Liver (tissue), 9 donors: Measurements from ENCODE around the gene STK11IP. TPM values are rescaled to one million over a fixed set of nuclear protein-coding genes. Genes with fewer than 3 reads are reported as not detected.

ENCODE experiments used
- DNase-seq: peaks from one replicate; pipeline ENCODE4 v3.0.0-alpha.2; 2017; ENCODE audit warnings: low spot score
- H3K27ac ChIP-seq, 2 donors: one replicate each; pipeline ENCODE4 v1.7.0; 2013; ENCODE audit warnings: inconsistent platforms in 2 of 2, low read length in 2 of 2, control low read depth in 1 of 2, low read depth in 1 of 2, mild to moderate bottlenecking in 1 of 2
- H3K27me3 ChIP-seq, 4 donors: one replicate each; pipeline versions ENCODE4 v1.6.1 to v1.7.0; 2013; ENCODE audit warnings: low read length in 3 of 4, inconsistent platforms in 1 of 4, mild to moderate bottlenecking in 1 of 4, moderate library complexity in 1 of 4; ENCODE audit not compliant: control insufficient read depth in 4 of 4, insufficient read depth in 4 of 4
- H3K36me3 ChIP-seq, 4 donors: one replicate each; pipeline versions ENCODE4 v1.6.1 to v1.7.0; 2013; ENCODE audit warnings: low read length in 3 of 4, mild to moderate bottlenecking in 3 of 4, low read depth in 1 of 4, moderate library complexity in 1 of 4; ENCODE audit not compliant: control insufficient read depth in 4 of 4, insufficient read depth in 3 of 4
- H3K4me1 ChIP-seq, 4 donors: one replicate each; pipeline versions ENCODE4 v1.6.1 to v1.7.0; 2013; ENCODE audit warnings: low read length in 3 of 4, mild to moderate bottlenecking in 3 of 4, moderate library complexity in 1 of 4; ENCODE audit not compliant: control insufficient read depth in 4 of 4, insufficient read depth in 4 of 4
- H3K4me3 ChIP-seq, 3 donors: one replicate each; pipeline versions ENCODE4 v1.6.1 to v1.7.0; 2013; ENCODE audit warnings: low read length in 3 of 3, control low read depth in 1 of 3, low read depth in 1 of 3, mild to moderate bottlenecking in 1 of 3
- H3K9ac ChIP-seq, 2 donors: one replicate each; pipeline ENCODE4 v1.7.0; 2013; ENCODE audit warnings: low read length in 2 of 2, mild to moderate bottlenecking in 2 of 2, moderate library complexity in 2 of 2, control low read depth in 1 of 2, low read depth in 1 of 2
- H3K9me3 ChIP-seq, 4 donors: one replicate each; pipeline versions ENCODE4 v1.6.1 to v1.7.0; 2013; ENCODE audit warnings: low read length in 3 of 4; ENCODE audit not compliant: control insufficient read depth in 4 of 4
- EGR1 ChIP-seq, 2 donors: IDR thresholded peaks; 2 replicates each; pipeline ENCODE4 v1.6.1; 2016 to 2018; ENCODE audit warnings: antibody characterized with exemption in 2 of 2, low read depth in 2 of 2
- FOXA1 ChIP-seq: IDR thresholded peaks from 2 replicates; pipeline ENCODE4 v1.6.1; 2016; ENCODE audit warnings: antibody characterized with exemption
- FOXA2 ChIP-seq: IDR thresholded peaks from 2 replicates; pipeline ENCODE4 v1.6.1; 2016; ENCODE audit warnings: antibody characterized with exemption
- HNF4A ChIP-seq, 2 donors: conservative IDR thresholded peaks; 2 replicates each; pipeline ENCODE4 v1.6.1; 2016; ENCODE audit warnings: antibody characterized with exemption in 2 of 2, mild to moderate bottlenecking in 2 of 2
- HNF4G ChIP-seq: IDR thresholded peaks from 2 replicates; pipeline ENCODE4 v1.6.1; 2016; ENCODE audit warnings: antibody characterized with exemption
- JUND ChIP-seq, 2 donors: IDR thresholded peaks; 2 replicates each; pipeline ENCODE4 v1.6.1; 2016; ENCODE audit warnings: antibody characterized with exemption in 2 of 2
- NR2F2 ChIP-seq: IDR thresholded peaks from 2 replicates; pipeline ENCODE4 v1.6.1; 2016; ENCODE audit warnings: antibody characterized with exemption
- RAD21 ChIP-seq, 2 donors: IDR thresholded peaks; 2 replicates each; pipeline ENCODE4 v1.6.1; 2016; ENCODE audit warnings: antibody characterized with exemption in 2 of 2, mild to moderate bottlenecking in 2 of 2
- RXRA ChIP-seq, 2 donors: IDR thresholded peaks; 2 replicates each; pipeline ENCODE4 v1.6.1; 2017 to 2018; ENCODE audit warnings: antibody characterized with exemption in 2 of 2, mild to moderate bottlenecking in 1 of 2
- TAF1 ChIP-seq: conservative IDR thresholded peaks from 2 replicates; pipeline ENCODE4 v1.6.1; 2016; ENCODE audit warnings: antibody characterized with exemption, mild to moderate bottlenecking
- YY1 ChIP-seq: IDR thresholded peaks from 2 replicates; pipeline ENCODE4 v1.6.1; 2016; ENCODE audit warnings: antibody characterized with exemption, mild to moderate bottlenecking
- WGBS: extraction: QIAGEN DNeasy Blood & Tissue Kit; methylation state at CpG from one replicate; pipeline ENCODE4 v1.1.7; 2013; 5-methylcytosine and 5-hydroxymethylcytosine counted together
- polyA plus RNA-seq, 2 donors: library from polyadenylated mRNA; stranded (reverse) in 1 of 2; unstranded in 1 of 2; fragments of 200-250 nt in 1 of 2; fragments of >200 nt in 1 of 2; fragmentation: Nextera tagmentation in 1 of 2; extraction: Ambion mirVana in 1 of 2; gene quantifications; one replicate each; pipeline versions ENCODE4 v1.2.1 to v1.2.3, GENCODE V29; 2013 to 2015
- total RNA-seq, 2 donors: library from RNA; depleted of rRNA; stranded (reverse); fragments of >200 nt; gene quantifications; one replicate each; pipeline ENCODE4 v1.2.3, GENCODE V29; 2014
- TF ChIP-seq, protein P1 (sequence below): IDR thresholded peaks from 2 replicates; pipeline ENCODE4 v1.6.1; 2016; ENCODE audit warnings: antibody characterized with exemption
- TF ChIP-seq, protein P2 (sequence below): IDR thresholded peaks from 2 replicates; pipeline ENCODE4 v1.6.1; 2016; ENCODE audit warnings: antibody characterized with exemption
- TF ChIP-seq, protein P3 (sequence below): fragments of 150-350 bp; IDR thresholded peaks from 2 replicates; pipeline ENCODE4 v1.5.1; 2017; ENCODE audit warnings: improper control_type of control experiment, low read depth, low read length; ENCODE audit not compliant: missing input control
- TF ChIP-seq, protein P4 (sequence below): IDR thresholded peaks from 2 replicates; pipeline ENCODE4 v1.6.1; 2016; ENCODE audit warnings: antibody characterized with exemption
- TF ChIP-seq, protein P5 (sequence below): IDR thresholded peaks from 2 replicates; pipeline ENCODE4 v1.6.1; 2016; ENCODE audit warnings: antibody characterized with exemption, mild to moderate bottlenecking
- donor health status: healthy.
- donor health status: healthy.
- donor health status: healthy.
- donor health status: healthy.
- donor health status: healthy.

STK11IP gene
- total and polyA plus RNA-seq, 4 donors: 2.9 to 8.4 (median 6.4) TPM

DNA sequence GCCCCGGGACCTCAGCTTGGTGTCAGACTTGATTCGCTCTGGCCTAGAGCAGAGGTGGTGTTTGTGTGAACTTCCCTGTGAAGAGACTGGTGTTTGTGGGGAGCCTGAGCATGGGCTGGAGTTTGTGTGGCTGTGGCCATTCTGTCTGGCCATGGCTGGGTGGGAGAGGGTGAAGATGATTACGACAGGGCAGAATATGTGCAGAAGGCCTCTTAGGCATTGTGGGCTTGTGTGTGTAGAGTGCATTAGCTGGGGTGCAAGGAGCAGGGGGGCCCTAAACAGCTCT lies 36.8 kb upstream of the STK11IP start:
- 91% methylated on average over 3 of the region's 3 CpGs for WGBS
- Histone ChIP-seq H3K27me3 (no peaks in the 10 kb centered on the region), H3K9ac (no peak overlapping the region), H3K36me3 (peaks cover 0 to 6% (median 0%) of the 10 kb centered on the region in 4 donors), H3K4me1 (no peaks in the 10 kb centered on the region), H3K27ac (no peak overlapping the region), H3K4me3 (no peak overlapping the region), H3K9me3 (no peaks in the 10 kb centered on the region)
- DNase-seq: no peak
- TF ChIP-seq, protein P1, sequence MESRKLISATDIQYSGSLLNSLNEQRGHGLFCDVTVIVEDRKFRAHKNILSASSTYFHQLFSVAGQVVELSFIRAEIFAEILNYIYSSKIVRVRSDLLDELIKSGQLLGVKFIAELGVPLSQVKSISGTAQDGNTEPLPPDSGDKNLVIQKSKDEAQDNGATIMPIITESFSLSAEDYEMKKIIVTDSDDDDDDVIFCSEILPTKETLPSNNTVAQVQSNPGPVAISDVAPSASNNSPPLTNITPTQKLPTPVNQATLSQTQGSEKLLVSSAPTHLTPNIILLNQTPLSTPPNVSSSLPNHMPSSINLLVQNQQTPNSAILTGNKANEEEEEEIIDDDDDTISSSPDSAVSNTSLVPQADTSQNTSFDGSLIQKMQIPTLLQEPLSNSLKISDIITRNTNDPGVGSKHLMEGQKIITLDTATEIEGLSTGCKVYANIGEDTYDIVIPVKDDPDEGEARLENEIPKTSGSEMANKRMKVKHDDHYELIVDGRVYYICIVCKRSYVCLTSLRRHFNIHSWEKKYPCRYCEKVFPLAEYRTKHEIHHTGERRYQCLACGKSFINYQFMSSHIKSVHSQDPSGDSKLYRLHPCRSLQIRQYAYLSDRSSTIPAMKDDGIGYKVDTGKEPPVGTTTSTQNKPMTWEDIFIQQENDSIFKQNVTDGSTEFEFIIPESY: no peak
- TF ChIP-seq FOXA1 (no peak), TAF1 (no peak), YY1 (no peak), HNF4G (no peak), NR2F2 (no peak), RAD21 (IDR thresholded peaks at IDR 0.05) (no peak)

DNA sequence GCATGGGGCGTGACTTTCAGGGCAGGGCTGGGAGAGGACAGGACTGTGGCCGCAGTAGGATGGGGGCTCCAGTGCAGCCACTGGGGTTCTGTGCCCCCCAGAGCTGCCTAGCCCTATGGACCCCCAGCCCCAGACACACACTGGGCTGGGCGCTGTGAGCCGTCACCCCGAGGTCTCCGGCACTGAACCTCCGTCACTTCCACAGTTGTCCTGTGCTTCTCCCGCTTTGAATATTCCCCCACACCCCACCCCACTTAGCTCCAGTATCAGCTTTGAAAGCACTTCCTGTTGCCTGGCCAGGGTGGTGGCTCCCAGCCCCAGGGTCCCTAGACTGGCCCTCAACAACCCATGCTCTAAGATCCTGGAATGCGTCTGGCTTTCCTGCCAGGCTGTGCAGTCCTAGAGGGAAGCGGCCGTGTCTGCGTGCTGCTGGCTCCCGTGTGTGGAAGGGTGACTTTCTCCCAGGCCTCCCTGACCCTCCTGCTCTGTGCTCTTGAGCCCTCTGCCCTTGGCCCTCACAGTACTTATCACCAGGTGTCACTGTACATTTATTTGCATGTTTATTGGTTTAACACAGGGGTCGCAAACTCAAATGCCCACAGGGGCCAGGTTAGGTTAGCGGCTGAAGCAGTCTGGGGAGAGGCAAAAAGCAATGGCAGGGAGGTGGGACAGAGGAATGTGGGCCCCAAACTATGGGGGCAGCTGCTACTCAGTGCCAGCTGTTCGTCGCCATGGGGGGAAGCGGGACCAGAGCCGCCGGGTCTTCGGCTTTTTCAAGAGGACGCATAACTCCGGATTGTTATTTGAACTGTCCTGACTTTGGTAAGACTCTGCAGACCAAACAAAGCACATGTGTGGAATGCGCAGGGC lies 36.2 kb upstream of the STK11IP start:
- Histone ChIP-seq H3K27me3 (no peaks in the 10 kb centered on the region), H3K4me3 (no peak overlapping the region), H3K36me3 (peaks cover 0 to 6% (median 0%) of the 10 kb centered on the region in 4 donors), H3K9me3 (no peaks in the 10 kb centered on the region), H3K9ac (no peak overlapping the region), H3K4me1 (no peaks in the 10 kb centered on the region), H3K27ac (no peak overlapping the region)
- TF ChIP-seq TAF1: no peak
- no peak for TF ChIP-seq RXRA (IDR thresholded peaks at IDR 0.05)
- TF ChIP-seq FOXA1: no peak
- TF ChIP-seq YY1: no peak
- TF ChIP-seq FOXA2: no peak
- no peak for TF ChIP-seq JUND (IDR thresholded peaks at IDR 0.05)
- TF ChIP-seq, protein P2, sequence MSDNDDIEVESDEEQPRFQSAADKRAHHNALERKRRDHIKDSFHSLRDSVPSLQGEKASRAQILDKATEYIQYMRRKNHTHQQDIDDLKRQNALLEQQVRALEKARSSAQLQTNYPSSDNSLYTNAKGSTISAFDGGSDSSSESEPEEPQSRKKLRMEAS: no peak
- WGBS: 86% methylated on average over 24 of the region's 24 CpGs
- DNase-seq: no peak

DNA sequence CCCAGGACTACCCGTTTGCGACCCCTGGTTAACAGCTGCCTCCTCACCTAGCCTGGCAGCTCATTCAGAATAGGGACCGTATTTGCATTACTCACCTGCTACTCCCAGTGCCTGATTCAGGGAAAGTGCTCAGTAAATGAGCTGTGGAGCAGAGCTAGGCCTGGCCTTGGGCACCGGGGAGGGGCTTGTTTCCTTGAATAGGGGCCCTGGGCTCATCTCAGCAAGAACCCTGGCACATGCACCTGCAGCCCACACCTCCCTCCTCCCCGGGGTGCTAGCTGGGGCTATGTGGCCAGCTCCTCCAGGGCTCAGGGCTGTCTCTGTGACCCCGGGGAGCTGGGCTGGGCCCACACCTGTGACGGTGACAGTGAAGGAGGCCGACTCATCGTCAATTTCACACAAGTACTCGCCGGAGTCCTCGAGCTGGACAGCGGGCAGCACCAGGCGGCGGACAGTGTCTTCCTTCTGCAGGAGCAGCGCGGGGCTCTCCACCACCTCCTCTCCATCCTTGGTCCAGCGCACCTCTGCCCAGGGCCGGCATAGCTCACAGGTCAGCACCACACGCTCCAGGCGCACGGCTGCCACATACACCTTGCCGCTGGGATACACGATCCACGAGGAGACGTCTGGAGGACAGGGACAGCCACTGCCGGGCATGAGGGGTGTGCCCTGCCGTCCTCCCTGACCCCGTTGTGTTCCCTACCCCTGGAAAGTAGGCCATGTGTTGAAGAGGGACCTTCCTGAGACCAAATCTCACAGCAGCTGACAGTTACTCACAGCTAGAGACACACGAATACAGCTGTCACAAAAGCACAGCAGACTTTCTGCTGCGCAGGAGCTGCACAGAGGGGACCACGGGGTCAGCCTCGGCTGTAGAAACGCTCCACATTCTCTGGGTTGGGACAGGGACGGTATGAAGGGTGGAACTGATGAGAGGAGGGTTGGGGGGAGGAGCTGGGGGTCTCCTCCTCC lies 35.3 kb upstream of the STK11IP start:
- WGBS: 89% methylated on average over 35 of the region's 35 CpGs
- no peak for DNase-seq
- no peaks in the 10 kb centered on the region for H3K27me3 ChIP-seq
- H3K4me1 ChIP-seq: no peaks in the 10 kb centered on the region
- no peak for TF ChIP-seq TAF1
- TF ChIP-seq HNF4A (conservative IDR thresholded peaks at IDR 0.05): no peak
- TF ChIP-seq, protein P3, sequence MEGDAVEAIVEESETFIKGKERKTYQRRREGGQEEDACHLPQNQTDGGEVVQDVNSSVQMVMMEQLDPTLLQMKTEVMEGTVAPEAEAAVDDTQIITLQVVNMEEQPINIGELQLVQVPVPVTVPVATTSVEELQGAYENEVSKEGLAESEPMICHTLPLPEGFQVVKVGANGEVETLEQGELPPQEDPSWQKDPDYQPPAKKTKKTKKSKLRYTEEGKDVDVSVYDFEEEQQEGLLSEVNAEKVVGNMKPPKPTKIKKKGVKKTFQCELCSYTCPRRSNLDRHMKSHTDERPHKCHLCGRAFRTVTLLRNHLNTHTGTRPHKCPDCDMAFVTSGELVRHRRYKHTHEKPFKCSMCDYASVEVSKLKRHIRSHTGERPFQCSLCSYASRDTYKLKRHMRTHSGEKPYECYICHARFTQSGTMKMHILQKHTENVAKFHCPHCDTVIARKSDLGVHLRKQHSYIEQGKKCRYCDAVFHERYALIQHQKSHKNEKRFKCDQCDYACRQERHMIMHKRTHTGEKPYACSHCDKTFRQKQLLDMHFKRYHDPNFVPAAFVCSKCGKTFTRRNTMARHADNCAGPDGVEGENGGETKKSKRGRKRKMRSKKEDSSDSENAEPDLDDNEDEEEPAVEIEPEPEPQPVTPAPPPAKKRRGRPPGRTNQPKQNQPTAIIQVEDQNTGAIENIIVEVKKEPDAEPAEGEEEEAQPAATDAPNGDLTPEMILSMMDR: no peak
- TF ChIP-seq, protein P4, sequence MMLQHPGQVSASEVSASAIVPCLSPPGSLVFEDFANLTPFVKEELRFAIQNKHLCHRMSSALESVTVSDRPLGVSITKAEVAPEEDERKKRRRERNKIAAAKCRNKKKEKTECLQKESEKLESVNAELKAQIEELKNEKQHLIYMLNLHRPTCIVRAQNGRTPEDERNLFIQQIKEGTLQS: no peak
- no peak for TF ChIP-seq FOXA1
- no peak for TF ChIP-seq JUND (IDR thresholded peaks at IDR 0.05)
- TF ChIP-seq FOXA2: no peak
- TF ChIP-seq, protein P5, sequence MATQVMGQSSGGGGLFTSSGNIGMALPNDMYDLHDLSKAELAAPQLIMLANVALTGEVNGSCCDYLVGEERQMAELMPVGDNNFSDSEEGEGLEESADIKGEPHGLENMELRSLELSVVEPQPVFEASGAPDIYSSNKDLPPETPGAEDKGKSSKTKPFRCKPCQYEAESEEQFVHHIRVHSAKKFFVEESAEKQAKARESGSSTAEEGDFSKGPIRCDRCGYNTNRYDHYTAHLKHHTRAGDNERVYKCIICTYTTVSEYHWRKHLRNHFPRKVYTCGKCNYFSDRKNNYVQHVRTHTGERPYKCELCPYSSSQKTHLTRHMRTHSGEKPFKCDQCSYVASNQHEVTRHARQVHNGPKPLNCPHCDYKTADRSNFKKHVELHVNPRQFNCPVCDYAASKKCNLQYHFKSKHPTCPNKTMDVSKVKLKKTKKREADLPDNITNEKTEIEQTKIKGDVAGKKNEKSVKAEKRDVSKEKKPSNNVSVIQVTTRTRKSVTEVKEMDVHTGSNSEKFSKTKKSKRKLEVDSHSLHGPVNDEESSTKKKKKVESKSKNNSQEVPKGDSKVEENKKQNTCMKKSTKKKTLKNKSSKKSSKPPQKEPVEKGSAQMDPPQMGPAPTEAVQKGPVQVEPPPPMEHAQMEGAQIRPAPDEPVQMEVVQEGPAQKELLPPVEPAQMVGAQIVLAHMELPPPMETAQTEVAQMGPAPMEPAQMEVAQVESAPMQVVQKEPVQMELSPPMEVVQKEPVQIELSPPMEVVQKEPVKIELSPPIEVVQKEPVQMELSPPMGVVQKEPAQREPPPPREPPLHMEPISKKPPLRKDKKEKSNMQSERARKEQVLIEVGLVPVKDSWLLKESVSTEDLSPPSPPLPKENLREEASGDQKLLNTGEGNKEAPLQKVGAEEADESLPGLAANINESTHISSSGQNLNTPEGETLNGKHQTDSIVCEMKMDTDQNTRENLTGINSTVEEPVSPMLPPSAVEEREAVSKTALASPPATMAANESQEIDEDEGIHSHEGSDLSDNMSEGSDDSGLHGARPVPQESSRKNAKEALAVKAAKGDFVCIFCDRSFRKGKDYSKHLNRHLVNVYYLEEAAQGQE: no peak
- TF ChIP-seq RAD21 (IDR thresholded peaks at IDR 0.05): no peak
- TF ChIP-seq YY1: no peak
- no peak for TF ChIP-seq EGR1 (IDR thresholded peaks at IDR 0.05; ENCODE audit: low read depth in 2 of 2)
- H3K36me3 ChIP-seq: peaks cover 0 to 6% (median 2%) of the 10 kb centered on the region in 4 donors
- no peak overlapping the region for H3K27ac ChIP-seq
- H3K9me3 ChIP-seq: no peaks in the 10 kb centered on the region
- no peak overlapping the region for H3K4me3 ChIP-seq
- no peak overlapping the region for H3K9ac ChIP-seq
